GM23338 (cell line): ENCODE data around the gene AP1M1. TPM values are rescaled to one million over a fixed set of nuclear protein-coding genes. Genes with fewer than 3 reads are reported as not detected.

Experiments used
- ATAC-seq: fragments of 200-7000 bp; cut with Tn5 transposase; 3 replicates; pipeline ENCODE4 v1.9.1; 2020
- DNase-seq: peaks from one replicate; pipeline ENCODE4 v3.0.0-alpha.2; 2015; ENCODE audit warnings: low spot score
- H2AFZ ChIP-seq: fragments of 200-600 bp; sonication (generic); 2 replicates; pipeline ENCODE4 v1.8.0; 2016; ENCODE audit warnings: antibody characterized with exemption, mild to moderate bottlenecking, moderate library complexity
- H3F3A ChIP-seq: fragments of 200-600 bp; sonication (generic); replicated peaks from 2 replicates; pipeline ENCODE4 v1.8.0; 2017; ENCODE audit warnings: antibody characterized with exemption, mixed run types, low read depth
- H3K27ac ChIP-seq: fragments of 200-600 bp; sonication (generic); 2 replicates; pipeline ENCODE4 v1.6.1; 2016; ENCODE audit warnings: low read depth
- H3K27me3 ChIP-seq: fragments of 200-600 bp; sonication (generic); 2 replicates; pipeline ENCODE4 v1.8.0; 2016; ENCODE audit warnings: mild to moderate bottlenecking, mixed run types, moderate library complexity; ENCODE audit not compliant: insufficient read depth
- H3K36me3 ChIP-seq: fragments of 200-600 bp; sonication (generic); 2 replicates; pipeline ENCODE4 v1.8.0; 2016; ENCODE audit warnings: mild to moderate bottlenecking; ENCODE audit not compliant: insufficient read depth
- H3K4me1 ChIP-seq: fragments of 200-600 bp; sonication (generic); 2 replicates; pipeline ENCODE4 v1.8.0; 2016; ENCODE audit warnings: mild to moderate bottlenecking, moderate library complexity; ENCODE audit not compliant: insufficient read depth
- H3K4me2 ChIP-seq: fragments of 200-600 bp; sonication (generic); 2 replicates; pipeline ENCODE4 v1.7.1; 2017; ENCODE audit warnings: mixed run types
- H3K4me3 ChIP-seq: fragments of 200-600 bp; sonication (generic); 2 replicates; pipeline ENCODE4 v1.6.1; 2016; ENCODE audit warnings: mixed run types
- H3K79me2 ChIP-seq: fragments of 200-600 bp; sonication (generic); replicated peaks from 2 replicates; pipeline ENCODE4 v1.8.0; 2017; ENCODE audit warnings: mild to moderate bottlenecking; ENCODE audit not compliant: insufficient read depth
- H3K9me2 ChIP-seq: fragments of 200-600 bp; sonication (generic); 2 replicates; pipeline ENCODE4 v1.8.0; 2017; ENCODE audit not compliant: insufficient read depth
- H4K20me1 ChIP-seq: fragments of 200-600 bp; sonication (generic); replicated peaks from 2 replicates; pipeline ENCODE4 v1.8.0; 2017; ENCODE audit warnings: mild to moderate bottlenecking; ENCODE audit not compliant: insufficient read depth
- H3K27ac Mint-ChIP-seq: 2 replicates; pipeline ENCODE4 v1.8.0; 2020; ENCODE audit warnings: inconsistent platforms, mild to moderate bottlenecking, moderate library complexity, mixed read lengths
- H3K27me3 Mint-ChIP-seq: 3 replicates; pipeline ENCODE4 v1.8.0; 2022; ENCODE audit warnings: low read depth, mild to moderate bottlenecking, moderate library complexity, mixed read lengths, inconsistent platforms; ENCODE audit not compliant: insufficient read depth, poor library complexity
- H3K36me3 Mint-ChIP-seq: 3 replicates; pipeline ENCODE4 v1.8.0; 2021; ENCODE audit warnings: low read depth, mild to moderate bottlenecking, inconsistent platforms, moderate library complexity, mixed read lengths
- H3K4me1 Mint-ChIP-seq: 3 replicates; pipeline ENCODE4 v1.8.0; 2020; ENCODE audit warnings: mild to moderate bottlenecking, inconsistent platforms, mixed read lengths
- H3K4me3 Mint-ChIP-seq: 3 replicates; pipeline ENCODE4 v1.8.0; 2021; ENCODE audit warnings: moderate library complexity, mild to moderate bottlenecking, inconsistent platforms, mixed read lengths
- H3K9me3 Mint-ChIP-seq: 3 replicates; pipeline ENCODE4 v1.8.0; 2020; ENCODE audit warnings: moderate library complexity, mild to moderate bottlenecking, inconsistent platforms, mixed read lengths
- CREB1 ChIP-seq: fragments of 250-450 bp; sonication (Bioruptor Pico); IDR thresholded peaks from 2 replicates; pipeline ENCODE4 v1.5.0; 2020; ENCODE audit warnings: low read depth, mild to moderate bottlenecking, moderate library complexity
- EZH2 ChIP-seq: fragments of 200-600 bp; sonication (generic); IDR thresholded peaks from one replicate; pipeline ENCODE4 v1.8.0; 2017; ENCODE audit warnings: antibody characterized with exemption, mild to moderate bottlenecking, low read depth; ENCODE audit not compliant: unreplicated experiment
- JUNB ChIP-seq: IDR thresholded peaks from one replicate; pipeline ENCODE4 v1.6.1; 2016; ENCODE audit warnings: antibody characterized with exemption; ENCODE audit not compliant: unreplicated experiment
- NANOG ChIP-seq: IDR thresholded peaks from 2 replicates; pipeline ENCODE4 v1.6.1; 2016; ENCODE audit warnings: antibody characterized with exemption, borderline replicate concordance
- STAT1 ChIP-seq: IDR thresholded peaks from one replicate; pipeline ENCODE4 v1.6.1; 2016; ENCODE audit warnings: antibody characterized with exemption; ENCODE audit not compliant: unreplicated experiment
- ZNF114 ChIP-seq: fragments of 250-450 bp; sonication (Bioruptor Pico); IDR thresholded peaks from 2 replicates; pipeline ENCODE4 v1.5.0; 2020; ENCODE audit warnings: mild to moderate bottlenecking, moderate library complexity
- ZNF331 ChIP-seq: fragments of 250-450 bp; sonication (Bioruptor Pico); IDR thresholded peaks from 2 replicates; pipeline ENCODE4 v1.5.0; 2020; ENCODE audit warnings: low read depth, mild to moderate bottlenecking, moderate library complexity
- polyA plus RNA-seq: library from polyadenylated mRNA; unstranded; fragments of >200 nt; fragmentation: Nextera tagmentation; extraction: Ambion mirVana; gene quantifications from 2 replicates; pipeline ENCODE4 v1.2.1, GENCODE V29; 2016
- total RNA-seq: library from RNA; depleted of rRNA; stranded (reverse); fragments of >200 nt; shearing (Covaris generic); gene quantifications from 2 replicates; pipeline ENCODE4 v1.2.3, GENCODE V29; 2014
- TF ChIP-seq, protein P1 (sequence below), 2 experiments: fragments of 200-600 bp in 1 of 2; sonication (generic) in 1 of 2; conservative IDR thresholded peaks; 2 replicates each; pipeline versions ENCODE4 v1.5.1 to v1.6.1; 2016 to 2017; ENCODE audit warnings: antibody characterized with exemption in 2 of 2, low read depth in 2 of 2, mild to moderate bottlenecking in 2 of 2, moderate library complexity in 1 of 2
- TF ChIP-seq, protein P2 (sequence below): fragments of 250-450 bp; sonication (Bioruptor Pico); IDR thresholded peaks from 2 replicates; pipeline ENCODE4 v1.5.0; 2020; ENCODE audit warnings: mild to moderate bottlenecking, moderate library complexity

Gene AP1M1
- total and polyA plus RNA-seq, 2 experiments from 2014 or later, result 22.0 to 32.0 TPM

DNA sequence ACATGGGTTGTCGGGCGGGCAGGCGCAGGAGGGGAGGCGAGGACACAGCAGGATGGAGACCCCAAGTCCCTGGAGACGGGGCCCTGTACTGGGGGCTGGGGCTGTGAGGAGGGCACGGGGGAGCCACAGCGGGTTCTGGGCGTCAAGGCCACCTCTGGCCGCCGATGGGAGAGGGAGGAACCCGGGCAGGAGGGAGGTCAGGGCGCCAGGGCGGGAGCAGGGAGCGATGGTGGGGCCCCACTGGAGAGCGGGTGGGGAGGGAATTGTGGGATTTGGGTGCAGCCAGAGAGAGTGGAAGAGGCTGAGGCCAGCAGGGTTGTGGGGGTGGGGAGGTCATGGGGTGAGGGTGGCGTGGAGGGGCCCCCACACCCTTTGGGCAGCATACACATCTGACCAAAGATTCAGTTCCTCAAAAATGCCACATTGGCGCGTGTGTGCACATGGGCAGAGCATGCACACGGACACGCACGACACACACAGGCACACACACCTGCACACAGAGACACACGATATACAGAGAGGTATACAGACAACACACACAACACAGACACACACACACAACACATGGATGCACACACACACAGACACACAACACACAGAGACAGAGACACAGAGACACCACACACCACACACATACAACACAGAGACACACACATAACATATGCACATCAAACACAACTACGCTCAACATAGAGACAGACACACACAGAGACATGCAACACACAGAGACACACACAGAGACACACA lies 54.9 kb downstream of the AP1M1 start:
- Histone ChIP-seq H3K27me3 (no peaks in the 10 kb centered on the region), H3K79me2 (no peaks in the 10 kb centered on the region), H3K9me2 (no peaks in the 10 kb centered on the region), H4K20me1 (no peaks in the 10 kb centered on the region), H3K4me2 (no peak overlapping the region), H3K4me3 (no peak overlapping the region), H3K36me3 (no peaks in the 10 kb centered on the region), H3K27ac (no peak overlapping the region), H3K4me1 (no peaks in the 10 kb centered on the region), H2AFZ (no peak overlapping the region), H3F3A (no peaks in the 10 kb centered on the region)
- Mint-ChIP-seq H3K4me3 (no peak overlapping the region), H3K27ac (no peak overlapping the region), H3K9me3 (no peaks in the 10 kb centered on the region), H3K27me3 (peaks cover 3% of the 10 kb centered on the region), H3K4me1 (no peaks in the 10 kb centered on the region), H3K36me3 (no peaks in the 10 kb centered on the region; the same call in 2 of the 3 replicates)
- TF ChIP-seq, protein P1, sequence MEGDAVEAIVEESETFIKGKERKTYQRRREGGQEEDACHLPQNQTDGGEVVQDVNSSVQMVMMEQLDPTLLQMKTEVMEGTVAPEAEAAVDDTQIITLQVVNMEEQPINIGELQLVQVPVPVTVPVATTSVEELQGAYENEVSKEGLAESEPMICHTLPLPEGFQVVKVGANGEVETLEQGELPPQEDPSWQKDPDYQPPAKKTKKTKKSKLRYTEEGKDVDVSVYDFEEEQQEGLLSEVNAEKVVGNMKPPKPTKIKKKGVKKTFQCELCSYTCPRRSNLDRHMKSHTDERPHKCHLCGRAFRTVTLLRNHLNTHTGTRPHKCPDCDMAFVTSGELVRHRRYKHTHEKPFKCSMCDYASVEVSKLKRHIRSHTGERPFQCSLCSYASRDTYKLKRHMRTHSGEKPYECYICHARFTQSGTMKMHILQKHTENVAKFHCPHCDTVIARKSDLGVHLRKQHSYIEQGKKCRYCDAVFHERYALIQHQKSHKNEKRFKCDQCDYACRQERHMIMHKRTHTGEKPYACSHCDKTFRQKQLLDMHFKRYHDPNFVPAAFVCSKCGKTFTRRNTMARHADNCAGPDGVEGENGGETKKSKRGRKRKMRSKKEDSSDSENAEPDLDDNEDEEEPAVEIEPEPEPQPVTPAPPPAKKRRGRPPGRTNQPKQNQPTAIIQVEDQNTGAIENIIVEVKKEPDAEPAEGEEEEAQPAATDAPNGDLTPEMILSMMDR (conservative IDR thresholded peaks at IDR 0.05; ENCODE audit: low read depth in 2 of 2), result no peak
- TF ChIP-seq ZNF114, result no peak
- ATAC-seq, result no peak
- DNase-seq, result no peak

DNA sequence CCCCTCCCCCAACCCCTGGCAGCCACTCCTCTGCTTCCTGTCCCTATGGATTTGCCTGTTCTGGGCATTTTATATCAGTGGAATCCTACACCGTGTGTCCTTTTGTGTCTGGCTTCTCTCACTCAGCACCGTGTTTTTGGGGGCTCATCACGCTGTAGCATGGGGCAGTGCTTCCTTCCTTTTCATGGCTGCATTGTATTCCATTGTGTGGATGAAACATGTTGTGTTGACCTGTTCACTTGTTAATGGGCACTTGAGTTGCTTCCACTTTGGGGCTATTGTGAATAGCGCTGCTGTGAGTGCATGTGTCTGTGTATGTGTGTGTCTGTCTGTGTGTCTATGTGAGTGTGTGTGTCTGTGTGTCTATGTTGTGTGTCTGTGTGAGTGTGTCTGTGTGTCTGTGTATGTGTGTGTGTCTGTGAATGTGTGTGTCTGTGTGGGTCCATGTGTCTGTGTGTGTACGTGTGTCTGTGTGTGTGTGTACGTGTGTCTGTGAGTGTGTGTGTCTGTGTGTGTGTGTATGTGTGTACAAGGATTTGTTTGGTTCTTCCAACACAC lies 57.2 kb downstream of the AP1M1 start:
- no peak overlapping the region for H3K27ac Mint-ChIP-seq
- H3K27me3 Mint-ChIP-seq, result peaks cover 5% of the 10 kb centered on the region
- Histone ChIP-seq H3K36me3 (no peaks in the 10 kb centered on the region), H3K79me2 (no peaks in the 10 kb centered on the region), H3K9me2 (no peaks in the 10 kb centered on the region), H3K27ac (no peak overlapping the region), H2AFZ (no peak overlapping the region), H3F3A (no peaks in the 10 kb centered on the region), H3K4me1 (no peaks in the 10 kb centered on the region), H3K27me3 (no peaks in the 10 kb centered on the region), H3K4me2 (no peak overlapping the region), H4K20me1 (no peaks in the 10 kb centered on the region), H3K4me3 (no peak overlapping the region)
- ATAC-seq (no peak), DNase-seq (no peak)
- H3K9me3 Mint-ChIP-seq, result no peaks in the 10 kb centered on the region
- no peak overlapping the region for H3K4me3 Mint-ChIP-seq
- H3K36me3 Mint-ChIP-seq, result no peaks in the 10 kb centered on the region; the same call in 2 of the 3 replicates
- H3K4me1 Mint-ChIP-seq, result no peaks in the 10 kb centered on the region
- TF ChIP-seq, protein P2, sequence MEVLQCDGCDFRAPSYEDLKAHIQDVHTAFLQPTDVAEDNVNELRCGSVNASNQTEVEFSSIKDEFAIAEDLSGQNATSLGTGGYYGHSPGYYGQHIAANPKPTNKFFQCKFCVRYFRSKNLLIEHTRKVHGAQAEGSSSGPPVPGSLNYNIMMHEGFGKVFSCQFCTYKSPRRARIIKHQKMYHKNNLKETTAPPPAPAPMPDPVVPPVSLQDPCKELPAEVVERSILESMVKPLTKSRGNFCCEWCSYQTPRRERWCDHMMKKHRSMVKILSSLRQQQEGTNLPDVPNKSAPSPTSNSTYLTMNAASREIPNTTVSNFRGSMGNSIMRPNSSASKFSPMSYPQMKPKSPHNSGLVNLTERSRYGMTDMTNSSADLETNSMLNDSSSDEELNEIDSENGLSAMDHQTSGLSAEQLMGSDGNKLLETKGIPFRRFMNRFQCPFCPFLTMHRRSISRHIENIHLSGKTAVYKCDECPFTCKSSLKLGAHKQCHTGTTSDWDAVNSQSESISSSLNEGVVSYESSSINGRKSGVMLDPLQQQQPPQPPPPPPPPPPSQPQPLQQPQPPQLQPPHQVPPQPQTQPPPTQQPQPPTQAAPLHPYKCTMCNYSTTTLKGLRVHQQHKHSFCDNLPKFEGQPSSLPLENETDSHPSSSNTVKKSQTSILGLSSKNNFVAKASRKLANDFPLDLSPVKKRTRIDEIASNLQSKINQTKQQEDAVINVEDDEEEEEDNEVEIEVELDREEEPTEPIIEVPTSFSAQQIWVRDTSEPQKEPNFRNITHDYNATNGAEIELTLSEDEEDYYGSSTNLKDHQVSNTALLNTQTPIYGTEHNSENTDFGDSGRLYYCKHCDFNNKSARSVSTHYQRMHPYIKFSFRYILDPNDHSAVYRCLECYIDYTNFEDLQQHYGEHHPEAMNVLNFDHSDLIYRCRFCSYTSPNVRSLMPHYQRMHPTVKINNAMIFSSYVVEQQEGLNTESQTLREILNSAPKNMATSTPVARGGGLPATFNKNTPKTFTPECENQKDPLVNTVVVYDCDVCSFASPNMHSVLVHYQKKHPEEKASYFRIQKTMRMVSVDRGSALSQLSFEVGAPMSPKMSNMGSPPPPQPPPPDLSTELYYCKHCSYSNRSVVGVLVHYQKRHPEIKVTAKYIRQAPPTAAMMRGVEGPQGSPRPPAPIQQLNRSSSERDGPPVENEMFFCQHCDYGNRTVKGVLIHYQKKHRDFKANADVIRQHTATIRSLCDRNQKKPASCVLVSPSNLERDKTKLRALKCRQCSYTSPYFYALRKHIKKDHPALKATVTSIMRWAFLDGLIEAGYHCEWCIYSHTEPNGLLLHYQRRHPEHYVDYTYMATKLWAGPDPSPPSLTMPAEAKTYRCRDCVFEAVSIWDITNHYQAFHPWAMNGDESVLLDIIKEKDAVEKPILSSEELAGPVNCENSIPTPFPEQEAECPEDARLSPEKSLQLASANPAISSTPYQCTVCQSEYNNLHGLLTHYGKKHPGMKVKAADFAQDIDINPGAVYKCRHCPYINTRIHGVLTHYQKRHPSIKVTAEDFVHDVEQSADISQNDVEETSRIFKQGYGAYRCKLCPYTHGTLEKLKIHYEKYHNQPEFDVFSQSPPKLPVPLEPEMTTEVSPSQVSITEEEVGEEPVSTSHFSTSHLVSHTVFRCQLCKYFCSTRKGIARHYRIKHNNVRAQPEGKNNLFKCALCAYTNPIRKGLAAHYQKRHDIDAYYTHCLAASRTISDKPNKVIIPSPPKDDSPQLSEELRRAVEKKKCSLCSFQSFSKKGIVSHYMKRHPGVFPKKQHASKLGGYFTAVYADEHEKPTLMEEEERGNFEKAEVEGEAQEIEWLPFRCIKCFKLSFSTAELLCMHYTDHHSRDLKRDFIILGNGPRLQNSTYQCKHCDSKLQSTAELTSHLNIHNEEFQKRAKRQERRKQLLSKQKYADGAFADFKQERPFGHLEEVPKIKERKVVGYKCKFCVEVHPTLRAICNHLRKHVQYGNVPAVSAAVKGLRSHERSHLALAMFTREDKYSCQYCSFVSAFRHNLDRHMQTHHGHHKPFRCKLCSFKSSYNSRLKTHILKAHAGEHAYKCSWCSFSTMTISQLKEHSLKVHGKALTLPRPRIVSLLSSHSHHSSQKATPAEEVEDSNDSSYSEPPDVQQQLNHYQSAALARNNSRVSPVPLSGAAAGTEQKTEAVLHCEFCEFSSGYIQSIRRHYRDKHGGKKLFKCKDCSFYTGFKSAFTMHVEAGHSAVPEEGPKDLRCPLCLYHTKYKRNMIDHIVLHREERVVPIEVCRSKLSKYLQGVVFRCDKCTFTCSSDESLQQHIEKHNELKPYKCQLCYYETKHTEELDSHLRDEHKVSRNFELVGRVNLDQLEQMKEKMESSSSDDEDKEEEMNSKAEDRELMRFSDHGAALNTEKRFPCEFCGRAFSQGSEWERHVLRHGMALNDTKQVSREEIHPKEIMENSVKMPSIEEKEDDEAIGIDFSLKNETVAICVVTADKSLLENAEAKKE, result no peak
- no peak for TF ChIP-seq ZNF114
- no peak for TF ChIP-seq STAT1
- no peak for TF ChIP-seq NANOG
- TF ChIP-seq CREB1 (CRISPR knock-in tag), result no peak
- TF ChIP-seq EZH2, result no peak
- TF ChIP-seq ZNF331 (CRISPR knock-in tag), result no peak
- TF ChIP-seq JUNB, result no peak
- TF ChIP-seq, protein P1 (conservative IDR thresholded peaks at IDR 0.05; ENCODE audit: low read depth in 2 of 2), result no peak
